Keratinocyte (primary cell): Measurements from ENCODE around the gene SLC9A3. TPM values are rescaled to one million over a fixed set of nuclear protein-coding genes. Genes with fewer than 3 reads are reported as not detected.

Experiments used
- DNase-seq: peaks from one replicate; pipeline ENCODE4 v3.0.0-alpha.2; 2011; ENCODE audit warnings: low read depth, missing footprints, low spot score
- FAIRE-seq: peaks from 2 replicates; lab custom pipeline; 2011; peaks lifted over from hg19 to GRCh38; lab: Jason Lieb, UNC
- H2AFZ ChIP-seq: 2 replicates; pipeline ENCODE4 v1.6.0; 2012; ENCODE audit warnings: low read length, control low read depth, inconsistent platforms; ENCODE audit not compliant: control insufficient read depth
- H3K27ac ChIP-seq: 2 replicates; pipeline ENCODE4 v1.5.1; 2011; ENCODE audit warnings: low read length; ENCODE audit not compliant: control insufficient read depth, insufficient read depth
- H3K27me3 ChIP-seq: 3 replicates; pipeline ENCODE4 v1.6.0; 2011; ENCODE audit warnings: low read length; ENCODE audit not compliant: control insufficient read depth, insufficient read depth; ENCODE audit errors: extremely low read depth
- H3K36me3 ChIP-seq, 2 experiments: 2 replicates in 1 of 2; 3 replicates in 1 of 2; pipeline ENCODE4 v1.5.1; 2011; ENCODE audit warnings: low read length in 2 of 2, mild to moderate bottlenecking in 1 of 2; ENCODE audit not compliant: control insufficient read depth in 2 of 2, insufficient read depth in 2 of 2; ENCODE audit errors: extremely low read depth in 1 of 2
- H3K4me1 ChIP-seq: 3 replicates; pipeline ENCODE4 v1.5.1; 2011; ENCODE audit warnings: low read length; ENCODE audit not compliant: control insufficient read depth, insufficient read depth; ENCODE audit errors: extremely low read depth
- H3K4me2 ChIP-seq: 3 replicates; pipeline ENCODE4 v1.6.0; 2011; ENCODE audit warnings: low read depth, low read length; ENCODE audit not compliant: control insufficient read depth, insufficient read depth; ENCODE audit errors: extremely low read depth
- H3K4me3 ChIP-seq, 3 experiments: fragments of 200-600 bp in 1 of 3; sonication (generic) in 1 of 3; 2 replicates in 2 of 3; 3 replicates in 1 of 3; pipeline ENCODE4 v1.5.1; 2011 to 2016; ENCODE audit warnings: low read length in 3 of 3, mild to moderate bottlenecking in 3 of 3, control low read depth in 2 of 3, inconsistent platforms in 1 of 3, low read depth in 1 of 3, mixed read lengths in 1 of 3, mixed run types in 1 of 3, moderate library complexity in 1 of 3; ENCODE audit not compliant: control insufficient read depth in 2 of 3, insufficient read depth in 2 of 3; ENCODE audit errors: extremely low read depth in 1 of 3
- H3K79me2 ChIP-seq: 2 replicates; pipeline ENCODE4 v1.6.0; 2012; ENCODE audit warnings: low read length; ENCODE audit not compliant: control insufficient read depth, insufficient read depth
- H3K9ac ChIP-seq: 3 replicates; pipeline ENCODE4 v1.6.0; 2011; ENCODE audit warnings: low read length; ENCODE audit not compliant: control insufficient read depth, insufficient read depth; ENCODE audit errors: extremely low read depth
- H3K9me1 ChIP-seq: 3 replicates; pipeline ENCODE4 v1.6.0; 2011; ENCODE audit warnings: low read length; ENCODE audit not compliant: control insufficient read depth, insufficient read depth; ENCODE audit errors: extremely low read depth
- H3K9me3 ChIP-seq: 2 replicates; pipeline ENCODE4 v1.5.1; 2012; ENCODE audit warnings: low read depth, low read length; ENCODE audit not compliant: control insufficient read depth
- H4K20me1 ChIP-seq: 3 replicates; pipeline ENCODE4 v1.6.0; 2011; ENCODE audit warnings: low read length; ENCODE audit not compliant: control insufficient read depth, insufficient read depth; ENCODE audit errors: extremely low read depth
- CTCF ChIP-seq, 3 experiments: IDR thresholded peaks in 1 of 3; conservative IDR thresholded peaks in 1 of 3; optimal IDR thresholded peaks in 1 of 3; 2 replicates in 2 of 3; 3 replicates in 1 of 3; pipeline versions ENCODE3 to v1.5.1; 2011; ENCODE audit warnings: low read length in 3 of 3, mild to moderate bottlenecking in 3 of 3, moderate library complexity in 2 of 3, control low read depth in 1 of 3, inconsistent platforms in 1 of 3; ENCODE audit not compliant: insufficient read depth in 2 of 3; ENCODE audit errors: extremely low read depth in 1 of 3
- EZH2 ChIP-seq: IDR thresholded peaks from one replicate; pipeline ENCODE4 v1.6.1; 2012; ENCODE audit warnings: inconsistent platforms, mild to moderate bottlenecking, low read length, moderate library complexity
- dilution Hi-C: fragments of 300-500 bp; cut with MboI; formaldehyde crosslinking; loops from one replicate; pipeline ENCODE4 v1.7.0; 2020; ENCODE audit warnings: low sequenced_read_pairs; ENCODE audit not compliant: extremely low pct_ligation_motif_present
- polyA plus RNA-seq, 5 experiments: library from polyadenylated mRNA; depleted of rRNA in 3 of 5; stranded (reverse) in 3 of 5; stranded (forward) in 1 of 5; unstranded in 1 of 5; fragments of >200 nt; gene quantifications; 1 replicate in 1 of 5; 2 replicates in 3 of 5; 3 replicates in 1 of 5; pipeline versions ENCODE4 v1.2.1 to v1.2.3, GENCODE V29; 2011 to 2012; ENCODE audit warnings: missing spikeins in 2 of 5, low read depth in 1 of 5, low replicate concordance in 1 of 5

The SLC9A3 gene
- polyA plus RNA-seq, 1 donor (not counting 4 experiments of a cell fraction or from before 2014, with no cell fraction given) = 0.55 TPM

- no peak for TF ChIP-seq EZH2
- DNase-seq = no peak
- H3K27me3 ChIP-seq = peaks cover 12% of the 10 kb centered on the region
- no peaks in the 10 kb centered on the region for H3K9me1 ChIP-seq
- H2AFZ ChIP-seq = no peak overlapping the region
- dilution Hi-C loops = no loop called here
- no peaks in the 10 kb centered on the region for H3K4me1 ChIP-seq
- no peak overlapping the region for H3K4me3 ChIP-seq
- H3K4me2 ChIP-seq = no peak overlapping the region
- H3K9me3 ChIP-seq = no peaks in the 10 kb centered on the region
- H3K27ac ChIP-seq = no peak overlapping the region
- H3K79me2 ChIP-seq = no peaks in the 10 kb centered on the region
- no peak for FAIRE-seq
- no peak overlapping the region for H3K9ac ChIP-seq
- H4K20me1 ChIP-seq = no peaks in the 10 kb centered on the region
- H3K36me3 ChIP-seq = no peaks in the 10 kb centered on the region
Measured at GRCh38 chr5:493119-493701, 31.0 kb downstream of the SLC9A3 start.

DNA sequence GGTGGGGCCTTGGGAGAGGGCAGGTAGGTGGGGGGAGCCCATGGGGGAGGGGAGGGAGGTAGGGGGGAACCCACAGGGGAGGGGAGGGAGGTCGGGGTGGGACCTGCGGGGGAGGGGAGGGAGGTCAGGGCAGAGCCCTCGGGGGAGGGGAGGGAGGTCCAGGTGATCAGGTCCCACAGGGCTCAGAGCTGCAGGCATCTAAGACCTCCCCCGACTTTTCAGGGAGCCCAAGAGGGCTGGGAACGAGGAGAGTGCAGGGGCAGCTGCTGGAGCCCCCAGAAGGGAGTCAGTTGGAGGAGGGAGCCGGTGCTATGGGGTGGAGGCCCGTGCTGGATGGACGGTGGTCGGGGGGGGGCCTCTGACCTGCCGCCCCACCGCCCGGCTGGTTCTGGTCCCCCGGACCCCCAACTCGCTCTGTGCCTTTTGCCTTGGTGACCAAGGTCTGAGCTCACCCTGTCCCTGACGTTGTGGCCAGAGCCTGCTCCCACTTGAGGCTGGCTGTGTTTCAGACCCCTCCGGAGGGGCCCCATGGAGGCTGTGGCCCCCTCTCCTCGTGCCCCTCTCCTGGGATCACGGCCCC, 31.8 kb downstream of the SLC9A3 start:
- Histone ChIP-seq H3K36me3 (no peaks in the 10 kb centered on the region), H3K27ac (no peak overlapping the region), H3K4me1 (no peaks in the 10 kb centered on the region), H2AFZ (no peak overlapping the region), H4K20me1 (no peaks in the 10 kb centered on the region), H3K4me2 (no peak overlapping the region), H3K27me3 (peaks cover 12% of the 10 kb centered on the region), H3K9me1 (no peaks in the 10 kb centered on the region), H3K9me3 (no peaks in the 10 kb centered on the region), H3K4me3 (no peak overlapping the region), H3K9ac (no peak overlapping the region), H3K79me2 (no peaks in the 10 kb centered on the region)
- dilution Hi-C loops = no loop called here
- DNase-seq (no peak), FAIRE-seq (no peak)
- TF ChIP-seq EZH2 (no peak), CTCF (optimal IDR thresholded peaks at IDR 0.05 in 1 of 3, IDR thresholded peaks at IDR 0.05 in 1 of 3, conservative IDR thresholded peaks at IDR 0.05 in 1 of 3; ENCODE audit: extremely low read depth in 1 of 3, insufficient read depth in 2 of 3, low read length in 3 of 3) (no peak)

GRCh38 chr5:491856-492155, 32.4 kb downstream of the SLC9A3 start:
- Histone ChIP-seq H2AFZ (no peak overlapping the region), H3K27me3 (peaks cover 12% of the 10 kb centered on the region), H3K4me2 (no peak overlapping the region), H3K4me3 (no peak overlapping the region), H3K9ac (no peak overlapping the region), H3K9me1 (no peaks in the 10 kb centered on the region), H3K27ac (no peak overlapping the region), H3K9me3 (no peaks in the 10 kb centered on the region), H3K79me2 (no peaks in the 10 kb centered on the region), H3K36me3 (no peaks in the 10 kb centered on the region), H3K4me1 (no peaks in the 10 kb centered on the region), H4K20me1 (no peaks in the 10 kb centered on the region)
- DNase-seq (no peak), FAIRE-seq (no peak)
- dilution Hi-C loops = no loop called here
- TF ChIP-seq EZH2 (no peak), CTCF (optimal IDR thresholded peaks at IDR 0.05 in 1 of 3, IDR thresholded peaks at IDR 0.05 in 1 of 3, conservative IDR thresholded peaks at IDR 0.05 in 1 of 3; ENCODE audit: extremely low read depth in 1 of 3, insufficient read depth in 2 of 3, low read length in 3 of 3) (no peak)
